GM13977 (cell line): ENCODE data around the gene TREX2.

Experiments used
- DNase-seq: peaks from one replicate; pipeline ENCODE4 v3.0.0; 2012; ENCODE audit warnings: low spot score
- CTCF ChIP-seq: IDR thresholded peaks from 2 replicates; pipeline ENCODE4 v1.5.1; 2012; ENCODE audit warnings: mild to moderate bottlenecking, control low read depth; ENCODE audit not compliant: insufficient read depth; ENCODE audit errors: extremely low read depth, missing control alignments
- in situ Hi-C: fragments of 300-500 bp; cut with MboI; formaldehyde crosslinking; loops from one replicate; pipeline ENCODE4 v1.12.0; 2022; ENCODE audit warnings: low sequenced_read_pairs, low pct_unique_long_range_greater_than_20kb, mixed read lengths, inconsistent platforms; ENCODE audit not compliant: unreplicated experiment

Gene TREX2

DNA sequence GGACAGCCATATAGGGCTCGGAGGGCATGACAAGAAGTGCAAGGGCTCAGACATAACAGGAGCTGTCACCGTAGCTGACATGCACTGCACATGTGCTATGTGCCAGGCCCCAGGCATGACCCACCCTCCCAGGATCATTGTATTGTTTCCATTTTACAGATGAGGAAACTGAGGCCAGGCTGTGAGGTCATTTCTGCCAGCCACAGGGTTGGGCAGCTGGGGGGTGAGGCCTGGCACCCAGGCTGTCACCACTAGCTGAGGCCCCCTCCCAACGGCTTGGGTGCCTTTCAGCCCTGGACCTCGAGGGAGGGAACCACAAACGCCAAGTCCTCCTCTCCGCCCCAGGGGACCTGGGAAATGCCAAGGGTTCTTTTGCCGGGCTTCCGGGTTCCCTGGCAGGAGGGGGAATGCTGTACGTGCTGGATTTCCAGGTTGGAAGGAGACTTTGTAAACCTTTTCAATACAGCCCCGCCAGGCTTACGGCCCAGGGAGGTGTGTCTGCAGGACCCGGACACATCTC lies 12.6 kb downstream of the TREX2 start:
- DNase-seq = no peak
- no peak for TF ChIP-seq CTCF
- in situ Hi-C loops = no loop called here

- TF ChIP-seq CTCF = no peak
- no peak for DNase-seq
- in situ Hi-C loops = no loop called here
Observed at GRCh38 chrX:153430796-153431195, 15.1 kb downstream of the TREX2 start.

- no peak for DNase-seq
- in situ Hi-C loops = no loop called here
- TF ChIP-seq CTCF = no peak
Observed at GRCh38 chrX:153426204-153426603, 19.7 kb downstream of the TREX2 start.

DNA sequence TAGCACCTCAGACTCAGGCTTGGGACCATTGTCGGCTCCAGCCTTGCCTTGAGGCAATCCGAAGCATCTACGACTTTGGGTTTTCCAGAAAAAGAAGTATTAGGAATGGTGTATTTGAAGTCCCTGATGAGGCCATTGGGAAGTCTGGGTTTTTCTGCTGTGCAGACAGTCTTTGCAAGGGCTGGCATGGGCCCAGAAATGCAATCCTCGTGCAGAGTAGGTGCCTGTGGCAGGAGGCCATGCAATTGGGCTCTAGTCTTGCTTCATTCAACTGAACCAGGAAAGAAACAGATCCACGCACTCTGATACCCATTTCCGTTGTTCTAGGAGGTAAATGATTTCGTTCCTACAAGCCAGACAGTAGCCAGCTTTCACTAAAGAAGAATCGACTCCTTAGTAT lies 22.2 kb downstream of the TREX2 start:
- DNase-seq = no peak
- in situ Hi-C loops = no loop called here
- no peak for TF ChIP-seq CTCF

DNA sequence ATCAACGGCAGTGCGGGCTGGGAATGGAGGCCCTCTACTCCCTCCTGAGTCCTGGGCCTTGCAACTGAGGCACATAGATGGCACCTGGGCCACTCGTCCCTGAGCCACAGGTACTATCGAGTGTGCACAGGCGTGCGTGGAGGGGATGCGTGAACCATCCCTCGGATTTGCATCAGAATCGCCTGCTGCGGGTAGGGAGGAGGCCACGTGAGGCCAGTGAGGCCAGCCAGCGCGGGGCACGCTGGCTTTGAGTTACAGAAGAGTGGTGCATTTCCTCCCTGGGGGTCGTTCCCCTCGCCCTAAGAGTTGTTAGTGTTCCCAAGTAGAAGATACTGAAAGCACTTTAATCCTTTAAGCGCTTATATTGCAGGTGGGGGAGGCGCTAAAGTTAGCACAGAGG lies 24.0 kb downstream of the TREX2 start:
- no peak for TF ChIP-seq CTCF
- in situ Hi-C loops = no loop called here

DNA sequence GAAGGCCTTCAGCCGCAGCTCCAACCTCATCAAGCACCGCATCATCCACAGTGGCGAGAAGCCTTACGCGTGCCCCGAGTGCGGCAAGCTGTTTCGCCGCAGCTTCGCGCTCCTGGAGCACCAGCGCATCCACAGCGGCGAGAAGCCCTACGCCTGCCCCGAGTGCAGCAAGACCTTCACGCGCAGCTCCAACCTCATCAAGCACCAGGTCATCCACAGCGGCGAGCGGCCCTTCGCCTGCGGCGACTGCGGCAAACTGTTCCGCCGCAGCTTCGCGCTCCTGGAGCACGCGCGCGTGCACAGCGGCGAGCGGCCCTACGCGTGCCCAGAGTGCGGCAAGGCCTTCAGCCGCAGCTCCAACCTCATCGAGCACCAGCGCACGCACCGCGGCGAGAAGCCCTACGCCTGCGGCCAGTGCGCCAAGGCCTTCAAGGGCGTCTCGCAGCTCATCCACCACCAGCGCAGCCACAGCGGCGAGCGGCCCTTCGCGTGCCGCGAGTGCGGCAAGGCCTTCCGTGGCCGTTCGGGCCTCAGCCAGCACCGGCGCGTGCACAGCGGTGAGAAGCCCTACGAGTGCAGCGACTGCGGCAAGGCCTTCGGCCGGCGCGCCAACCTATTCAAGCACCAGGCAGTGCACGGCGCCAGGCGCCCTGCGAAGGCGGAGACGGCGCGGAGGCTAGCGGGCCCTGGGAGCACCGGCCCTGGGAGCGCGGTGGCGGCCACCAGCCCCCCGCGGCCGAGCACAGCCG lies 24.8 kb downstream of the TREX2 start:
- no peak for TF ChIP-seq CTCF
- in situ Hi-C loops = no loop called here
- DNase-seq = no peak

More for the DNA sequence above, 24.0 kb downstream of the TREX2 start:
- DNase-seq = no peak

- in situ Hi-C loops = no loop called here
- no peak for DNase-seq
- no peak for TF ChIP-seq CTCF
Observed at GRCh38 chrX:153417637-153418036, 28.2 kb downstream of the TREX2 start.
